RWPE2 (cell line): ENCODE measurements around the gene SLC28A1.

Source experiments
- ATAC-seq: fragments of 200-7000 bp; cut with Tn5 transposase; 3 replicates; pipeline ENCODE4 v1.9.1; 2021; ENCODE audit warnings: low read depth
- DNase-seq: peaks from one replicate; pipeline ENCODE4 v3.0.0-alpha.2; 2020; ENCODE audit warnings: low spot score
- H3K27ac ChIP-seq: fragments of 450-650 bp; 2 replicates; pipeline ENCODE4 v1.5.1; 2017; ENCODE audit warnings: mild to moderate bottlenecking; ENCODE audit not compliant: poor library complexity, severe bottlenecking
- H3K27me3 ChIP-seq: fragments of 250-450 bp; sonication (Bioruptor Pico); 2 replicates; pipeline ENCODE4 v1.5.1; 2021; ENCODE audit warnings: mild to moderate bottlenecking, moderate library complexity; ENCODE audit not compliant: insufficient read depth, poor library complexity, severe bottlenecking
- H3K36me3 ChIP-seq: fragments of 250-450 bp; sonication (Bioruptor Pico); 2 replicates; pipeline ENCODE4 v1.5.1; 2020; ENCODE audit warnings: low read depth, mild to moderate bottlenecking, moderate library complexity
- H3K4me1 ChIP-seq: fragments of 250-450 bp; sonication (Bioruptor Pico); 2 replicates; pipeline ENCODE4 v1.5.1; 2021; ENCODE audit warnings: mild to moderate bottlenecking, moderate library complexity; ENCODE audit not compliant: insufficient read depth, poor library complexity, severe bottlenecking
- H3K4me3 ChIP-seq: fragments of 250-450 bp; sonication (Bioruptor Pico); 2 replicates; pipeline ENCODE4 v1.5.1; 2021; ENCODE audit warnings: mild to moderate bottlenecking, moderate library complexity; ENCODE audit not compliant: severe bottlenecking
- H3K9me3 ChIP-seq: fragments of 250-450 bp; sonication (Bioruptor Pico); 2 replicates; pipeline ENCODE4 v1.5.1; 2021; ENCODE audit warnings: mild to moderate bottlenecking, moderate library complexity; ENCODE audit not compliant: severe bottlenecking
- TF ChIP-seq, protein P1 (sequence below): fragments of 450-650 bp; IDR thresholded peaks from one replicate; pipeline ENCODE4 v1.5.1; 2017; ENCODE audit warnings: mild to moderate bottlenecking, moderate library complexity; ENCODE audit not compliant: poor library complexity, severe bottlenecking

Gene SLC28A1

DNA sequence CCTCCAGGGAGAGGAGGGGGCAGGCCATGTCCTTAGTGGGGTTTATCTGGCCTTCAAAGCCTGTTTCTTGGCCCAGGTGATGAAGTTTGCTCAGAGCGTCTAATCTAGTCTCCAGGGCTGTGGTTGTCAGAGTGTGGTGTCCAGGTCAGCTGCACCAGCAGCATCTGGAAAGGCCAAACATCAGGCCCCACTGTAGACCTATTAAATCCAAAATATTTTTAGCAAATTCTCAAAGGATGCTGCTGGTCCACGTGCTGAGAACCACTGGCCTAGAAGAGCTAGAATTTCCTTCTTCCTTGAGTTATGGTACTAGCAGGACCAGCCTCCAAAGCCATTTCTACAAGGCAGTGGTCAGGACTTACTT, 28.9 kb downstream of the SLC28A1 start:
- Histone ChIP-seq H3K4me1 (peaks cover 31% of the 10 kb centered on the region), H3K9me3 (no peaks in the 10 kb centered on the region), H3K36me3 (no peaks in the 10 kb centered on the region), H3K4me3 (no peak overlapping the region), H3K27ac (peak overlapping the region; percentile 91), H3K27me3 (no peaks in the 10 kb centered on the region)
- DNase-seq, result no peak
- TF ChIP-seq, protein P1, sequence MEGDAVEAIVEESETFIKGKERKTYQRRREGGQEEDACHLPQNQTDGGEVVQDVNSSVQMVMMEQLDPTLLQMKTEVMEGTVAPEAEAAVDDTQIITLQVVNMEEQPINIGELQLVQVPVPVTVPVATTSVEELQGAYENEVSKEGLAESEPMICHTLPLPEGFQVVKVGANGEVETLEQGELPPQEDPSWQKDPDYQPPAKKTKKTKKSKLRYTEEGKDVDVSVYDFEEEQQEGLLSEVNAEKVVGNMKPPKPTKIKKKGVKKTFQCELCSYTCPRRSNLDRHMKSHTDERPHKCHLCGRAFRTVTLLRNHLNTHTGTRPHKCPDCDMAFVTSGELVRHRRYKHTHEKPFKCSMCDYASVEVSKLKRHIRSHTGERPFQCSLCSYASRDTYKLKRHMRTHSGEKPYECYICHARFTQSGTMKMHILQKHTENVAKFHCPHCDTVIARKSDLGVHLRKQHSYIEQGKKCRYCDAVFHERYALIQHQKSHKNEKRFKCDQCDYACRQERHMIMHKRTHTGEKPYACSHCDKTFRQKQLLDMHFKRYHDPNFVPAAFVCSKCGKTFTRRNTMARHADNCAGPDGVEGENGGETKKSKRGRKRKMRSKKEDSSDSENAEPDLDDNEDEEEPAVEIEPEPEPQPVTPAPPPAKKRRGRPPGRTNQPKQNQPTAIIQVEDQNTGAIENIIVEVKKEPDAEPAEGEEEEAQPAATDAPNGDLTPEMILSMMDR, result no peak
- ATAC-seq, result no peak

- H3K36me3 ChIP-seq, result no peaks in the 10 kb centered on the region
- H3K27ac ChIP-seq, result peak overlapping the region; percentile 91
- ATAC-seq (no peak), DNase-seq (no peak)
- H3K9me3 ChIP-seq, result no peaks in the 10 kb centered on the region
- no peak overlapping the region for H3K4me3 ChIP-seq
- peaks cover 31% of the 10 kb centered on the region for H3K4me1 ChIP-seq
- H3K27me3 ChIP-seq, result no peaks in the 10 kb centered on the region
- TF ChIP-seq, protein P1, result no peak
These were observed 29.9 kb downstream of the SLC28A1 start for GRCh38 chr15:84914351-84914750.

DNA sequence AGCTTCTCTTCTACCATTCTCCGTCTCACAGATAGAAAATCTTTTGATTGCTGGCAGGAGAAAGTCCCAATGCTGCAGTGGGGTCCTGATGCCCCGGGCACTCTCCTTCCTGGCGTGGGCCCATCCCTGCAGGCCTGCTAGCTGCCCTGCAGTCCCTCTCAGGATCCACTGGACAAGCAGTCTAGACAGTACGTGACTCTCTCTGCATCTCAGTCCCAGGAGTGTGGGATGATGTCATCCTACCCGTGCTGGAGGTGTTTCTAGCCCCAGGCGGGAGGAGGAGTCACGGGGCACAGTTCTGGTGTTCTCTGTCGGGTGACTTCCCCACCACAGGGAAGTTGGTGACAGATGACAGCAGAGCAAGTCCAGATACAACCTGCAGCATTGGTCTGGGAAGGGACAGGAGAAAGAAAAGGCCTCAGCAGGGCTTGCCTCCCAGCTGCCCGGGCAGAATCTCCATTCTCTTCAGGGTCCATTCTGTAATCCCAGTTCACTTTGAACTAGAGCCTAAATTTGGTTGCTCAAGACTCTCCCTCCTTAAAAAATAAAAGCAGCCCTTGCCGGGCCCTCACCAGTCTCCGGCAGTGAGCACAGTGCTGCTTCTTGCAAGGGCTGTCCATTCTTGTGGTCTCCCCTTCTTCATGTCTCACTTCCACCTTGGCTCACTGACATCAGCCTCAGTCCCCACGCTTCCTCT, 30.6 kb downstream of the SLC28A1 start:
- Histone ChIP-seq H3K9me3 (no peaks in the 10 kb centered on the region), H3K4me1 (peaks cover 31% of the 10 kb centered on the region), H3K27ac (peak overlapping the region; percentile 91), H3K4me3 (no peak overlapping the region), H3K27me3 (no peaks in the 10 kb centered on the region), H3K36me3 (no peaks in the 10 kb centered on the region)
- ATAC-seq (peak; percentile 80), DNase-seq (peak; percentile 94)
- TF ChIP-seq, protein P1, result no peak

DNA sequence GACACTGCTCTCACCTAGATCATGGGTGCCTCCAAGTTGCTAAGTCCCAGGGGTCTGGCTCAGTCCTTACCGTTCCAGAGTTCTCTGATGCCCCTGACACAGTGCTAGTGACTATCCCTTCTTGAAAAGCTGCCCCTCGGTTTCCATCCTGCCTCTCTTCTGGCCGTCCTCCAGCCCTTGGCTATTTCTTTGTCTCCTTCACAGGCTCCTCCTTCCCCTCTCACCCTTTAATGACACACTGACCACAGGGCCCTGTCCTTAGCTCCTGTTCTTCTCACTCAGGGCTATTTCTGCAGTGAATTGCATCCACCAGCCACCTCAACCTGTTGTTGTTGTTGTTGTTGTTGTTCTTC, 31.1 kb downstream of the SLC28A1 start:
- ATAC-seq (no peak), DNase-seq (no peak)
- H3K27ac ChIP-seq, result peak overlapping the region; percentile 91
- TF ChIP-seq, protein P1, result no peak
- H3K4me3 ChIP-seq, result no peak overlapping the region
- no peaks in the 10 kb centered on the region for H3K9me3 ChIP-seq
- peaks cover 31% of the 10 kb centered on the region for H3K4me1 ChIP-seq
- no peaks in the 10 kb centered on the region for H3K27me3 ChIP-seq
- H3K36me3 ChIP-seq, result no peaks in the 10 kb centered on the region

- no peak for ATAC-seq
- DNase-seq, result no peak
- H3K27me3 ChIP-seq, result no peaks in the 10 kb centered on the region
- H3K27ac ChIP-seq, result no peak overlapping the region
- H3K36me3 ChIP-seq, result no peaks in the 10 kb centered on the region
- TF ChIP-seq, protein P1, result no peak
- no peak overlapping the region for H3K4me3 ChIP-seq
- no peaks in the 10 kb centered on the region for H3K9me3 ChIP-seq
- H3K4me1 ChIP-seq, result peaks cover 19% of the 10 kb centered on the region
These were observed 33.0 kb downstream of the SLC28A1 start for GRCh38 chr15:84917452-84917851.
